Measurements from ENCODE around the gene SERGEF. TPM values are rescaled to one million over a fixed set of nuclear protein-coding genes. Genes with fewer than 3 reads are reported as not detected.

SERGEF gene
- total RNA-seq, 6 experiments from 2014 or later, result 13.5 to 19.3 (median 17.7) TPM

DNA sequence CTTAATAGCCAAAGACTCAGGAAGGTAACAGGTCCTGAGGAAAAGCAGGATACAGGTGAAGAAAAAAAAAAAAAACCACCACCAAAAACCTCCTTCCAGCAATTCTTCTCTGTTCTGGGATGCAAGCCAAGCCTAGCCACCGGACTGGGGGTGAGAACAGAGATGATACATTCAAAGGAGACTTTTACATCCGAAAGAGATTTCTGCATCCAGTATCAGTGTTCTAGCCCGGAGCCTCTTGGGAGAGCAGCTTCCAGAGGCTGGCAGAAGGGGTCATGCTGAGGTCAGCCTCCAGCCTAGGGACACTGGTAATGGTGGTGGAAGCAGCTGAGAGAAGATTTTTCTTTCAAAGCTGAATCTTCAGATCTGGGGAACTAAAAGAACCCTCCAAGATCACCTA, 202.1 kb downstream of the SERGEF start:
- peaks cover 17% of the 10 kb centered on the region for H3K4me1 Mint-ChIP-seq (ENCODE audit: low read depth)
- H3K4me3 Mint-ChIP-seq, result no peak overlapping the region
- H3K36me3 Mint-ChIP-seq (ENCODE audit: low read depth), result peaks cover 4% of the 10 kb centered on the region; the same call in 1 of the 2 replicates
- H3K27me3 Mint-ChIP-seq (ENCODE audit: insufficient read depth), result peaks cover 3% of the 10 kb centered on the region
- H3K9me3 Mint-ChIP-seq, result no peaks in the 10 kb centered on the region
- TF ChIP-seq, protein P1, sequence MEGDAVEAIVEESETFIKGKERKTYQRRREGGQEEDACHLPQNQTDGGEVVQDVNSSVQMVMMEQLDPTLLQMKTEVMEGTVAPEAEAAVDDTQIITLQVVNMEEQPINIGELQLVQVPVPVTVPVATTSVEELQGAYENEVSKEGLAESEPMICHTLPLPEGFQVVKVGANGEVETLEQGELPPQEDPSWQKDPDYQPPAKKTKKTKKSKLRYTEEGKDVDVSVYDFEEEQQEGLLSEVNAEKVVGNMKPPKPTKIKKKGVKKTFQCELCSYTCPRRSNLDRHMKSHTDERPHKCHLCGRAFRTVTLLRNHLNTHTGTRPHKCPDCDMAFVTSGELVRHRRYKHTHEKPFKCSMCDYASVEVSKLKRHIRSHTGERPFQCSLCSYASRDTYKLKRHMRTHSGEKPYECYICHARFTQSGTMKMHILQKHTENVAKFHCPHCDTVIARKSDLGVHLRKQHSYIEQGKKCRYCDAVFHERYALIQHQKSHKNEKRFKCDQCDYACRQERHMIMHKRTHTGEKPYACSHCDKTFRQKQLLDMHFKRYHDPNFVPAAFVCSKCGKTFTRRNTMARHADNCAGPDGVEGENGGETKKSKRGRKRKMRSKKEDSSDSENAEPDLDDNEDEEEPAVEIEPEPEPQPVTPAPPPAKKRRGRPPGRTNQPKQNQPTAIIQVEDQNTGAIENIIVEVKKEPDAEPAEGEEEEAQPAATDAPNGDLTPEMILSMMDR (IDR thresholded peaks at IDR 0.05), result no peak
- DNase-seq, result no peak
- no peak overlapping the region for H3K27ac Mint-ChIP-seq

DNA sequence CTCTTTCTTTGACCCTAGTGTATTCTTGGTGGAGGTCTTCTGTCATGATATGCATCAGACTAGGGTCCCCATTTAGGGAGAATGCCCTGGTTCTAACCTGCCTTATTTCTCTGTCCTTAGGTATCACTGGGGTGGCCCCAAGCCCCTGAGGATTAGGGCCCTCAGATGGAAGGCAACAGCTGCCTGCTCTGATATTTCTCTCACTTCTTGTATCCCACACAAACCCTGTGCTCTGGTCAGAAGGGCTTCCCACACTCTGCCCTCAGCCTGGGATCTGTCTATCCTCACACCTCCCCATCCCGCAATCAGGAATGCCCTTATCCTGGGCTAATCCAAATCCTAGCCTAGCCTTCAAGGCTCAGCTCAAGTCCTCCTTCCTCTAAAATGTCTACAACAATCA, 202.8 kb downstream of the SERGEF start:
- H3K27ac Mint-ChIP-seq, result no peak overlapping the region
- TF ChIP-seq, protein P1 (IDR thresholded peaks at IDR 0.05), result no peak
- H3K27me3 Mint-ChIP-seq (ENCODE audit: insufficient read depth), result peaks cover 3% of the 10 kb centered on the region
- peaks cover 17% of the 10 kb centered on the region for H3K4me1 Mint-ChIP-seq (ENCODE audit: low read depth)
- H3K4me3 Mint-ChIP-seq, result no peak overlapping the region
- H3K9me3 Mint-ChIP-seq, result no peaks in the 10 kb centered on the region
- DNase-seq, result no peak
- H3K36me3 Mint-ChIP-seq (ENCODE audit: low read depth), result peaks cover 4% of the 10 kb centered on the region; the same call in 1 of the 2 replicates

DNA sequence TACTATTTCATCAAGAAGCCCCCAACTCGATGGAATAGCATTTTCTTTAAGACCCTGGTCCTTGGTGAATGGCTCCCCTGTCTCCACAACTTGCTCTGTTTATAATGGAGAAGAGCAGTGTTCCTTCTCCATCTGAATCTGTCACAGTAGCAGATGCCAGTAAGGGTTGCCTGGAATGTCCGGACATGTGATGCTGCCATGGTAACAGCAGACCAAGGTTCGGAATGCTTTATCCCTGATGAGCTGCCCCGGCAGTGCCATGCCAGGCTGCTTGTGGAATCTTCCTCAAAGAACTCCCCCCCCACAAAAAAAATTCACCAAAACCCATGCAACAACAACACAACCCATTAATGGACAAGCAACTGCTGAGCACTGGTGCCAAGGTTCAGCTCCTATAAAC, 205.8 kb downstream of the SERGEF start:
- TF ChIP-seq, protein P1 (IDR thresholded peaks at IDR 0.05), result no peak
- no peaks in the 10 kb centered on the region for H3K4me1 Mint-ChIP-seq (ENCODE audit: low read depth)
- H3K36me3 Mint-ChIP-seq (ENCODE audit: low read depth), result peaks cover 4% of the 10 kb centered on the region; the same call in 1 of the 2 replicates
- no peaks in the 10 kb centered on the region for H3K9me3 Mint-ChIP-seq
- H3K27ac Mint-ChIP-seq, result no peak overlapping the region
- DNase-seq, result no peak
- H3K4me3 Mint-ChIP-seq, result no peak overlapping the region
- H3K27me3 Mint-ChIP-seq (ENCODE audit: insufficient read depth), result peaks cover 3% of the 10 kb centered on the region

DNA sequence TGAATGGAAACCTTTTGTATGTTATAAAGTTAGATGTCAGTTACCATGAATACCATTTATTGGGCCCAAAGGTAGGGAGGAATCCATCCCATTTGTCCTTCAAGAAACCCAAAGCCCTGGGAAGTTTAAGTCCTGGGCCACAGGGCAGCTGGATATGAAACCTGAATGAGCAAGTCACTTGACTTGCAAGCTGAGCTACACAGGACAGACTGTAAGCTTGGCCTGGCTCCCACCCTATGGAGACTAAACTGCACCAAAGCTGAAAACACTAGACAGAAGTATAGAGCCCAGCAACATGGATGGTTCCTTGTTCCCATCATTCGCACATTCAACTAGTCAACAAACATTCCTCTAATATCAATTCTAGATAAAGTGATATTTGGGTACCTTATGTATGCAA, 207.0 kb downstream of the SERGEF start:
- TF ChIP-seq, protein P1 (IDR thresholded peaks at IDR 0.05), result no peak
- peaks cover 4% of the 10 kb centered on the region; the same call in 1 of the 2 replicates for H3K36me3 Mint-ChIP-seq (ENCODE audit: low read depth)
- DNase-seq, result no peak
- H3K4me1 Mint-ChIP-seq (ENCODE audit: low read depth), result no peaks in the 10 kb centered on the region
- no peaks in the 10 kb centered on the region for H3K9me3 Mint-ChIP-seq
- H3K27ac Mint-ChIP-seq, result no peak overlapping the region
- no peak overlapping the region for H3K4me3 Mint-ChIP-seq
- peaks cover 2% of the 10 kb centered on the region for H3K27me3 Mint-ChIP-seq (ENCODE audit: insufficient read depth)

DNA sequence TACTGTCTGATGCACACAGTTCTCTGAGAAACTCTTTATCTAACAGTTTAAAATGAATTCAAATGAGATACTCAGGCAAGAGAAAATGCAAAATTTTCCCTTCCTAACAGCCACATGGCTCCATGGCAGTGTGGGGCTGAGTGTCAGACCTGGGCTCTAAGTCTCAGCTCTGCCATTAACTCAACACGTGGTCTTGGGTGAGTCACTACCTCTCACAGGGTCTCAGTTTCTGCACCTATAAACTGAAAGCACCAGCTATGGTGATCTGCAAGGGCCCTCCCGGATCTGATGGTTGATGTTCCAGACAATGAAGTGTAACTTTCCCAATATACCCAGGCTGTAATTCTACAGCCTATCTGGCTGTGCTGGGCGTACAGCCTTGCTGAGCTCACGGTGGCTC, 207.8 kb downstream of the SERGEF start:
- Mint-ChIP-seq H3K27ac (no peak overlapping the region), H3K4me3 (no peak overlapping the region), H3K27me3 (ENCODE audit: insufficient read depth) (peaks cover 2% of the 10 kb centered on the region), H3K9me3 (no peaks in the 10 kb centered on the region), H3K36me3 (ENCODE audit: low read depth) (peaks cover 4% of the 10 kb centered on the region; the same call in 1 of the 2 replicates), H3K4me1 (ENCODE audit: low read depth) (no peaks in the 10 kb centered on the region)
- TF ChIP-seq, protein P1 (IDR thresholded peaks at IDR 0.05), result no peak
- DNase-seq, result no peak

All from HFFc6 (cell line).